Glomerular visceral epithelial cell (primary cell): ENCODE measurements around the gene ASB12.
A peak's percentile ranks its signal among the peaks of the same experiment; 100 is the strongest.
"Not testable (repeated sequence)": the region's sequence is repeated elsewhere in the genome, so short reads cannot be mapped to it uniquely, and the experiment has no call there.

ENCODE experiments used
- DNase-seq: peaks from one replicate; pipeline ENCODE4 v3.0.0-alpha.2; 2016; ENCODE audit errors: extremely low spot score

The ASB12 gene

GRCh38 chrX:64230123-64230970, at the start of gene ASB12:
Gene ASB12 (minus strand): TSS chrX:64230607. CDS start chrX:64225650, 4,957 bp downstream.
- no peak for DNase-seq

- DNase-seq, result no peak
Observed at GRCh38 chrX:64265265-64265664, 34.9 kb upstream of the ASB12 start.

GRCh38 chrX:64229154-64229553, 1.3 kb downstream of the ASB12 start:
- no peak for DNase-seq

GRCh38 chrX:64218023-64218422, 12.4 kb downstream of the ASB12 start:
- DNase-seq, result no peak

- not testable (repeated sequence) for DNase-seq
Observed at GRCh38 chrX:64213989-64214388, 16.4 kb downstream of the ASB12 start.

- no peak for DNase-seq
Observed at GRCh38 chrX:64206556-64207162, 23.7 kb downstream of the ASB12 start.

- peak; percentile 90 for DNase-seq
Observed at GRCh38 chrX:64205735-64206501, 24.5 kb downstream of the ASB12 start.

GRCh38 chrX:64205441-64205734, 25.0 kb downstream of the ASB12 start, which contains the start of gene AMER1:
Gene AMER1 (minus strand): TSS chrX:64205708. CDS start chrX:64193286, 12,422 bp downstream.
- no peak for DNase-seq

- DNase-seq, result peak; percentile 25
Observed at GRCh38 chrX:64204701-64205440, 25.5 kb downstream of the ASB12 start.

- no peak for DNase-seq
Observed at GRCh38 chrX:64204252-64204651, 26.2 kb downstream of the ASB12 start.

- DNase-seq, result no peak
Observed at GRCh38 chrX:64202808-64203325, 27.5 kb downstream of the ASB12 start.

- DNase-seq, result no peak
Observed at GRCh38 chrX:64198036-64198435, 32.4 kb downstream of the ASB12 start.

- no peak for DNase-seq
Observed at GRCh38 chrX:64196606-64197005, 33.8 kb downstream of the ASB12 start.

GRCh38 chrX:64195862-64196261, 34.5 kb downstream of the ASB12 start:
- no peak for DNase-seq

- no peak for DNase-seq
Observed at GRCh38 chrX:64192673-64193072, 37.7 kb downstream of the ASB12 start.

- DNase-seq, result no peak
Observed at GRCh38 chrX:64192040-64192439, 38.4 kb downstream of the ASB12 start.

GRCh38 chrX:64191281-64192010, 39.0 kb downstream of the ASB12 start:
- DNase-seq, result no peak

- no peak for DNase-seq
Observed at GRCh38 chrX:64190136-64190740, 40.2 kb downstream of the ASB12 start.

GRCh38 chrX:64188901-64189300, 41.5 kb downstream of the ASB12 start:
- no peak for DNase-seq

- no peak for DNase-seq
Observed at GRCh38 chrX:64187762-64188150, 42.7 kb downstream of the ASB12 start.
